ENCODE results near the gene ALKBH8.

- TF ChIP-seq POLR2A (IDR thresholded peaks at IDR 0.05; ENCODE audit: low read length) (no peak), GATA1 (IDR thresholded peaks at IDR 0.05; ENCODE audit: low read depth, low read length) (no peak)
Observed at GRCh38 chr11:107482234-107482633, 83.3 kb downstream of the ALKBH8 start.
